Caco-2 (cell line): ENCODE measurements around the gene KCTD2. TPM values are rescaled to one million over a fixed set of nuclear protein-coding genes. Genes with fewer than 3 reads are reported as not detected.
A peak's percentile ranks its signal among the peaks of the same experiment; 100 is the strongest.

Source experiments
- BruUV-seq: library from RNA; stranded (reverse); fragments of 400-500 nt; replicated peaks from 2 replicates; lab custom pipeline; 2021; lab: Mats Ljungman, UMichigan
- CTCF ChIA-PET: fragments of 300-600 bp; sonication (Branson Sonifier 250); formaldehyde crosslinking; loops from one replicate; lab custom pipeline; 2022; ENCODE audit warnings: antibody characterized with exemption; lab: Charles Lee
- POLR2A ChIA-PET: fragments of 300-600 bp; sonication (Branson Sonifier 250); formaldehyde crosslinking; loops from one replicate; lab custom pipeline; 2022; ENCODE audit warnings: antibody characterized with exemption; lab: Charles Lee
- DNase-seq, 2 experiments: peaks; one replicate each; pipeline versions ENCODE4 v3.0.0 to v3.0.0-alpha.2; 2020 to 2022
- H3K27me3 ChIP-seq: replicated peaks from 2 replicates; pipeline ENCODE4 v1.6.0; 2011; ENCODE audit warnings: low read length; ENCODE audit not compliant: control insufficient read depth, insufficient read depth
- H3K36me3 ChIP-seq: 2 replicates; pipeline ENCODE4 v1.5.1; 2011; ENCODE audit warnings: low read length; ENCODE audit not compliant: control insufficient read depth, insufficient read depth
- H3K4me1 ChIP-seq: fragments of 250-450 bp; sonication (Bioruptor Pico); 2 replicates; pipeline ENCODE4 v1.5.1; 2020; ENCODE audit warnings: mild to moderate bottlenecking
- H3K4me3 ChIP-seq: 2 replicates; pipeline ENCODE4 v1.5.1; 2011; ENCODE audit warnings: low read depth, mild to moderate bottlenecking, control low read depth, low read length
- H3K9me3 ChIP-seq: fragments of 250-450 bp; sonication (Bioruptor Pico); 2 replicates; pipeline ENCODE4 v1.5.1; 2020; ENCODE audit warnings: mild to moderate bottlenecking, moderate library complexity
- H3K27ac Mint-ChIP-seq: one replicate; pipeline ENCODE4 v1.8.0; 2022; ENCODE audit warnings: mixed read lengths; ENCODE audit not compliant: unreplicated experiment
- H3K27me3 Mint-ChIP-seq: one replicate; pipeline ENCODE4 v1.8.0; 2022; ENCODE audit warnings: mixed read lengths; ENCODE audit not compliant: insufficient read depth, unreplicated experiment
- H3K36me3 Mint-ChIP-seq: one replicate; pipeline ENCODE4 v1.8.0; 2022; ENCODE audit warnings: mild to moderate bottlenecking, mixed read lengths; ENCODE audit not compliant: insufficient read depth, unreplicated experiment
- H3K4me1 Mint-ChIP-seq: one replicate; pipeline ENCODE4 v1.8.0; 2022; ENCODE audit warnings: low read depth, mixed read lengths; ENCODE audit not compliant: unreplicated experiment
- H3K4me3 Mint-ChIP-seq: one replicate; pipeline ENCODE4 v1.8.0; 2022; ENCODE audit warnings: mild to moderate bottlenecking, moderate library complexity, mixed read lengths; ENCODE audit not compliant: unreplicated experiment
- H3K9me3 Mint-ChIP-seq: one replicate; pipeline ENCODE4 v1.8.0; 2022; ENCODE audit warnings: mixed read lengths; ENCODE audit not compliant: unreplicated experiment
- CTCF ChIP-seq, 2 experiments: fragments of 200-600 bp in 1 of 2; IDR thresholded peaks; 1 replicate in 1 of 2; 2 replicates in 1 of 2; pipeline versions ENCODE4 v1.5.1 to v1.8.0; 2011 to 2022; ENCODE audit warnings: antibody characterized with exemption in 1 of 2, control low read depth in 1 of 2, inconsistent platforms in 1 of 2, low read depth in 1 of 2, low read length in 1 of 2, mild to moderate bottlenecking in 1 of 2, moderate library complexity in 1 of 2; ENCODE audit not compliant: insufficient read depth in 1 of 2, severe bottlenecking in 1 of 2, unreplicated experiment in 1 of 2
- intact Hi-C: fragments of 100-400 bp; cut with micrococcal nuclease; formaldehyde crosslinking; loops from one replicate; pipeline ENCODE4 v1.10.0; 2022; ENCODE audit not compliant: unreplicated experiment
- total RNA-seq: library from RNA; stranded (reverse); gene quantifications from 2 replicates; pipeline ENCODE4 v1.2.3, GENCODE V29; 2022

Gene KCTD2
- total RNA-seq, 1 experiment from 2014 or later, result 28.8 TPM

DNA sequence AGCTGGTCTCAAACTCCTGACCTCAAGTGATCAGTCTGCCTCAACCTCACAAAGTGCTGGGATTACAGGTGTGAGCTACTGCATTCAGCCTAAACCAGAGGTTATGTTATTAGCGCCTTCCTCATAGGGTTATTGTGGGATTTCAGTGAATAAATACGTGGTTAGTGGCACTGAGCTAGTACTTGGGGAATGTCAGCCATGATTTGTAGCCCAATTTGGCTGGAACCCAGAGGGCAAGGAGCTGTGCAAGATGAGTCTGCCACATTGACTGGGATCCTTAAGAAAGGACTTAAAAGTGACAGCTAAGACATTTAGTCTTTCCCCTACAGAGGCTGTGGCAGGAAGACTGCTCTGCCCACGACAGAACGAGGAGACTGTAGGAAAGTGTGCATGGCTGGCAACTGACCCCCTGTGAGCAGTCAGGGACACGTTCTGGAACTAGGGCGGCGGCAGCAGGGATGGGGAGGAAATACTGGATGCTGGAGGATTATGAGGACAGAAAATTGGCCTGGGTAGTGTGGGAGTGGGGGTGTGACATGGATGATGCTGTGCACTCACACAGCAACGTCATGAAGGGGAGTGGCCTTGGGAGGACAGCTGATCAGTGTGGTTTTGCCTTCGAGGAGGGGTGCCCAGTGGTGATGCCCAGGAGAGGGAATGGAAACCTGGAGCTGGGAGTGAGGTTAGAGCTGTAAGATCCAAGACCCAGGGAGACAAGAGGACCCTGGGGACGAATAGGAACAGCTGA lies 14.9 kb upstream of the KCTD2 start:
- Histone ChIP-seq H3K4me3 (peak overlapping the region; percentile 91), H3K27me3 (no peaks in the 10 kb centered on the region), H3K9me3 (no peaks in the 10 kb centered on the region), H3K4me1 (no peaks in the 10 kb centered on the region), H3K36me3 (no peaks in the 10 kb centered on the region)
- TF ChIP-seq CTCF (IDR thresholded peaks at IDR 0.05; ENCODE audit: insufficient read depth in 1 of 2, low read depth in 1 of 2, low read length in 1 of 2, severe bottlenecking in 1 of 2, unreplicated experiment in 1 of 2), result no peak
- peak overlapping the region; percentile 40 for H3K27ac Mint-ChIP-seq
- H3K9me3 Mint-ChIP-seq, result peaks cover 24% of the 10 kb centered on the region
- peaks cover 30% of the 10 kb centered on the region for H3K4me1 Mint-ChIP-seq
- POLR2A ChIA-PET, result interaction anchor here (0.9 kb wide), 1 partner anchor 19 kb away, joined by 5 read pairs; the partner anchor contains the start of gene MRPL58
- CTCF ChIA-PET, result interaction anchor here (0.6 to 1.9 kb wide), 5 partner anchors 19 to 119 kb away, joined by 3 to 7 read pairs (median 3); partner anchors contain the start of gene MRPL58
- intact Hi-C loops, result loop anchor here (2.0 kb wide), 1 partner anchor 19 kb away; the partner anchor contains the start of gene MRPL58
- H3K36me3 Mint-ChIP-seq, result peaks cover 34% of the 10 kb centered on the region
- peak overlapping the region; percentile 94 for H3K4me3 Mint-ChIP-seq
- H3K27me3 Mint-ChIP-seq, result peaks cover 4% of the 10 kb centered on the region
- no TSS peak for BruUV-seq
- DNase-seq, result peak; percentile 60 to 68

DNA sequence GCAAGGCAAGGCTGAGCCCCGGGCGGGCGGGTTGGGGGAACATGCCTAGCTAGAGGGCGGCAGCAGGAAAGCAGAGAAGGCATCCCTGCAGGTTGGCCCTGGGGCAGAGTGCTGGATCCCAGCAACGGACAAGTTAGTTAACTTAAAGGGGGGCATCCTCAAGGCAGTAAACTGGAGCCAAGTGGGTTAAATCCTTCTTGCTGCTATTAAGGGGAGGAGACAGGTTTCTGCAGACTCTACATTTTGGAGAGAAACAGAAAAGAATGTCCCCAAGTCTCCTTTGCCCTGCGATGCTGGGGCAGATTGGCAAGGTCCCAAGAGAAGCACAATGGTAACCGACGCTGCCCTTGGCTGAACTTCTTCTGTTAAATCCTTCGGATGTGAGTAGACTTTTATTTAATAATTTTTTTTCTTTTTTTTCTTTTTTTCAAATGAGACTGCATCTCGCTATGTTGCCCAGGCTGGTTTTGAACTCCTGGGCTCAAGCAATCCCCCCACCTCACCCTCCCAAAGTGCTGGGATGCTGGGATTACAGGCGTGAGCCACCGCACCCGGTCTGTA lies 14.2 kb upstream of the KCTD2 start:
- Histone ChIP-seq H3K4me1 (no peaks in the 10 kb centered on the region), H3K4me3 (peak overlapping the region; percentile 91), H3K27me3 (no peaks in the 10 kb centered on the region), H3K9me3 (no peaks in the 10 kb centered on the region), H3K36me3 (no peaks in the 10 kb centered on the region)
- ChIA-PET CTCF (interaction anchor here (0.5 to 1.9 kb wide), 5 partner anchors 20 to 71 kb away, joined by 3 to 7 read pairs (median 5); partner anchors contain the start of gene MRPL58), POLR2A (interaction anchor here (0.9 kb wide), 1 partner anchor 20 kb away, joined by 5 read pairs; the partner anchor contains the start of gene MRPL58)
- H3K4me3 Mint-ChIP-seq, result peak overlapping the region; percentile 94
- no TSS peak for BruUV-seq
- peaks cover 24% of the 10 kb centered on the region for H3K9me3 Mint-ChIP-seq
- H3K36me3 Mint-ChIP-seq, result peaks cover 34% of the 10 kb centered on the region
- no peak for DNase-seq
- intact Hi-C loops, result loop anchor here (2.0 kb wide), 1 partner anchor 20 kb away; the partner anchor contains the start of gene MRPL58
- peaks cover 4% of the 10 kb centered on the region for H3K27me3 Mint-ChIP-seq
- no peak for TF ChIP-seq CTCF (IDR thresholded peaks at IDR 0.05; ENCODE audit: insufficient read depth in 1 of 2, low read depth in 1 of 2, low read length in 1 of 2, severe bottlenecking in 1 of 2, unreplicated experiment in 1 of 2)
- H3K27ac Mint-ChIP-seq, result peak overlapping the region; percentile 40
- H3K4me1 Mint-ChIP-seq, result peaks cover 30% of the 10 kb centered on the region
